ENCODE results near the gene EXOC3. TPM values are rescaled to one million over a fixed set of nuclear protein-coding genes. Genes with fewer than 3 reads are reported as not detected.
"Not testable (repeated sequence)": the region's sequence is repeated elsewhere in the genome, so short reads cannot be mapped to it uniquely, and the experiment has no call there.

Gene EXOC3
- total RNA-seq, 1 donor from 2014 or later = 43.3 TPM

DNA sequence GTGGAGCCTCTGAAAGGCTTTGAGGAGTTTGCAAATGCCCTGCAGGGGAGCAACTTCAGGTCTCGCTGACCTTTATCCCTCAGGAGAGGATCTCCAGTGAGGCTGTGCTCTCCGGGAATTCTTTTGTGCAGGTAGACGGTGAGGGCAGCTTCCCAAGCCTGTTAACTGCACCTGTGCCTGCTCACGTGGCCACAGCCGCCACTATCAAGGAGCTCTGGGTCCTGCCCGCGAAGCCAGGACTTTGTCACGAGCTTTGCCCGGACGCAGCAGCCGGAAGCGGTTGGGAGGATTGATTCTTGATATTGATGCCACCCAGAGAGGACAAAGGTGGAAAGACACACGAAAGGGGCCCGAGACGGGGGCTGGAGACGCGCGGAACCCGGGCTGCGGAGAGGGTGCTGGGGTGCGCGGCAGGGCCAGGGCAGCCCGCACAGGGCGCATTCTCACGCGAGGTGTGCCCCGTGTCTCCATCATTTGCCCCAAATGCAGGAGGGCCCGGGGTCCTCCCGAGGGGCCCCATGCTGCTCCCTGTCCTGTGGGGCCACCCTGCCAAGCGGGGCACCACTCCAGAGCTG, 63.1 kb downstream of the EXOC3 start:
- H3K36me3 Mint-ChIP-seq (ENCODE audit: low read depth) = no peaks in the 10 kb centered on the region
- no peak overlapping the region for H3K27ac Mint-ChIP-seq (ENCODE audit: unreplicated experiment)
- TF ChIP-seq, protein P1, sequence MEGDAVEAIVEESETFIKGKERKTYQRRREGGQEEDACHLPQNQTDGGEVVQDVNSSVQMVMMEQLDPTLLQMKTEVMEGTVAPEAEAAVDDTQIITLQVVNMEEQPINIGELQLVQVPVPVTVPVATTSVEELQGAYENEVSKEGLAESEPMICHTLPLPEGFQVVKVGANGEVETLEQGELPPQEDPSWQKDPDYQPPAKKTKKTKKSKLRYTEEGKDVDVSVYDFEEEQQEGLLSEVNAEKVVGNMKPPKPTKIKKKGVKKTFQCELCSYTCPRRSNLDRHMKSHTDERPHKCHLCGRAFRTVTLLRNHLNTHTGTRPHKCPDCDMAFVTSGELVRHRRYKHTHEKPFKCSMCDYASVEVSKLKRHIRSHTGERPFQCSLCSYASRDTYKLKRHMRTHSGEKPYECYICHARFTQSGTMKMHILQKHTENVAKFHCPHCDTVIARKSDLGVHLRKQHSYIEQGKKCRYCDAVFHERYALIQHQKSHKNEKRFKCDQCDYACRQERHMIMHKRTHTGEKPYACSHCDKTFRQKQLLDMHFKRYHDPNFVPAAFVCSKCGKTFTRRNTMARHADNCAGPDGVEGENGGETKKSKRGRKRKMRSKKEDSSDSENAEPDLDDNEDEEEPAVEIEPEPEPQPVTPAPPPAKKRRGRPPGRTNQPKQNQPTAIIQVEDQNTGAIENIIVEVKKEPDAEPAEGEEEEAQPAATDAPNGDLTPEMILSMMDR (IDR thresholded peaks at IDR 0.05) = no peak
- H3K4me3 Mint-ChIP-seq (ENCODE audit: unreplicated experiment) = no peak overlapping the region
- no peak for DNase-seq (ENCODE audit: low spot score)
- H3K9me3 Mint-ChIP-seq (ENCODE audit: low read depth) = no peaks in the 10 kb centered on the region
- peaks cover 6% of the 10 kb centered on the region for H3K4me1 Mint-ChIP-seq (ENCODE audit: low read depth)
- peaks cover 25% of the 10 kb centered on the region for H3K27me3 Mint-ChIP-seq (ENCODE audit: low read depth)

- not testable (repeated sequence) for DNase-seq (ENCODE audit: low spot score); H3K27ac Mint-ChIP-seq (ENCODE audit: unreplicated experiment); H3K4me3 Mint-ChIP-seq (ENCODE audit: unreplicated experiment); H3K36me3 Mint-ChIP-seq (ENCODE audit: low read depth); H3K9me3 Mint-ChIP-seq (ENCODE audit: low read depth); H3K4me1 Mint-ChIP-seq (ENCODE audit: low read depth)
- peaks cover 23% of the 10 kb centered on the region for H3K27me3 Mint-ChIP-seq (ENCODE audit: low read depth)
Observed at GRCh38 chr5:507986-508575, 65.1 kb downstream of the EXOC3 start.

GRCh38 chr5:509611-510185, 66.7 kb downstream of the EXOC3 start:
- no peaks in the 10 kb centered on the region for H3K4me1 Mint-ChIP-seq (ENCODE audit: low read depth)
- H3K36me3 Mint-ChIP-seq (ENCODE audit: low read depth) = no peaks in the 10 kb centered on the region

DNA sequence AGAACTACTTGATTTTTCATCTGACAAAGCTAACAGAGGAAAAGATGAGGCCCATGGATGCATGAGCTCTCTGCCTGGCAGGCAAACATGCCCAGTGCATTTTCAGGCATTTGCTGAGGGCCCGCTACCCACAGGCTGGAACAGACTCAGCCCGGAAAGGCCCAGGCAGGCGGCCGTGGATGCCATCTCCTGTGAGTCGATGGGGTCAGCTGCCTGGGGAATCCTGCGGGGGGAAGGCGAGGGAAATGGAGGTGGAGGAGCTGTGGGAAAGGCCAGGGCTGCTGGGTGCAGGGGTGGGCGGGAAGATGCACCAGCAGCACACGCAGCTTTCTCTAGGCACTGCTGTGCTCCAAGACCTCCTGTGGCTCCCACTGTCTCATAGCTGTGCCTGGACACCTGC, 67.5 kb downstream of the EXOC3 start:
- no peak overlapping the region for H3K4me3 Mint-ChIP-seq (ENCODE audit: unreplicated experiment)
- H3K27me3 Mint-ChIP-seq (ENCODE audit: low read depth) = peaks cover 30% of the 10 kb centered on the region
- TF ChIP-seq, protein P1 (IDR thresholded peaks at IDR 0.05) = no peak
- no peaks in the 10 kb centered on the region for H3K4me1 Mint-ChIP-seq (ENCODE audit: low read depth)
- no peaks in the 10 kb centered on the region for H3K36me3 Mint-ChIP-seq (ENCODE audit: low read depth)
- H3K27ac Mint-ChIP-seq (ENCODE audit: unreplicated experiment) = no peak overlapping the region
- no peak for DNase-seq (ENCODE audit: low spot score)
- H3K9me3 Mint-ChIP-seq (ENCODE audit: low read depth) = no peaks in the 10 kb centered on the region

More at GRCh38 chr5:509611-510185, 66.7 kb downstream of the EXOC3 start:
- peaks cover 24% of the 10 kb centered on the region for H3K27me3 Mint-ChIP-seq (ENCODE audit: low read depth)
- DNase-seq (ENCODE audit: low spot score) = no peak
- TF ChIP-seq, protein P1 (IDR thresholded peaks at IDR 0.05) = no peak
- no peaks in the 10 kb centered on the region for H3K9me3 Mint-ChIP-seq (ENCODE audit: low read depth)
- no peak overlapping the region for H3K4me3 Mint-ChIP-seq (ENCODE audit: unreplicated experiment)
- H3K27ac Mint-ChIP-seq (ENCODE audit: unreplicated experiment) = no peak overlapping the region

DNA sequence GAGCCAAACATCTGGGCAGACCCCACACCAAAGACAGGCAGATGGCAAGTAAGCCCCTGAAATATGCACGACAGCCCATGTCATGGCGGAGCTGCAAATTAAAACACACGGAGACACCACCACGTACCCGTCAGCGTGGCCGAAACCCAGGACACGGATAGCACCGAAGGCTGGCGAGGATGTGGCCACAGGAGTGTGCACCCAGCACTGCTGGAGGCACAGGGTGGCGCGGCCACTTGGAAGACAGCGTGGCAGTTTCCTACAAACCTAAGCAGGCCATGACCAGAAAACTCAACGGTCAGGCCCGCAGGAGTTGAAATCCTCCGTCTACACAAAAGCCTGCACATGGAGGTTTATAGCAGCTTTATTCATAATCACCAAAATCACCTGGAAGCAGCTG, 68.5 kb downstream of the EXOC3 start:
- Mint-ChIP-seq H3K4me1 (ENCODE audit: low read depth) (no peaks in the 10 kb centered on the region), H3K27me3 (ENCODE audit: low read depth) (peaks cover 36% of the 10 kb centered on the region), H3K9me3 (ENCODE audit: low read depth) (no peaks in the 10 kb centered on the region), H3K36me3 (ENCODE audit: low read depth) (no peaks in the 10 kb centered on the region), H3K27ac (ENCODE audit: unreplicated experiment) (no peak overlapping the region), H3K4me3 (ENCODE audit: unreplicated experiment) (no peak overlapping the region)
- TF ChIP-seq, protein P1 (IDR thresholded peaks at IDR 0.05) = no peak
- DNase-seq (ENCODE audit: low spot score) = no peak
